ENCODE measurements around the gene PVRIG.

DNA sequence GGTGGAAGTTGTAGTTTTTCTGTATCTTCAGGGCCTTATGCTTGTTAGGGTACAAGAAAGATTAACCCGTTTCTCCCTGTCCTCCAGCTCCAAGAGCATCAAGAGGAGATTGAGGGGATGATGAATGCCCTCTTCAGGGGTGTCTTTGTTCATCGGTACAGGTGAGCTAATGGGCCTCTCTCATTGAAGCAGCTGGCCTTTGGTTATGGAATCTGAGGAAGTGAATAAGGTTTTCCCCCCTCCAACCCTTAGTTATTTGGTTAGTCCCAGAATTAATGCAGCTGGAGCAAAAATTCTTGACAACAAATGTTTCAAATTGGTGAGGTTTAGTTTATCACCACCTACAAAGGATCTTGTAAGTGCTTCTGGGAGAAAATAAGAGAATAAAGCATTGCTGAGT, 24.5 kb upstream of the PVRIG start:
- TF ChIP-seq, protein P1, sequence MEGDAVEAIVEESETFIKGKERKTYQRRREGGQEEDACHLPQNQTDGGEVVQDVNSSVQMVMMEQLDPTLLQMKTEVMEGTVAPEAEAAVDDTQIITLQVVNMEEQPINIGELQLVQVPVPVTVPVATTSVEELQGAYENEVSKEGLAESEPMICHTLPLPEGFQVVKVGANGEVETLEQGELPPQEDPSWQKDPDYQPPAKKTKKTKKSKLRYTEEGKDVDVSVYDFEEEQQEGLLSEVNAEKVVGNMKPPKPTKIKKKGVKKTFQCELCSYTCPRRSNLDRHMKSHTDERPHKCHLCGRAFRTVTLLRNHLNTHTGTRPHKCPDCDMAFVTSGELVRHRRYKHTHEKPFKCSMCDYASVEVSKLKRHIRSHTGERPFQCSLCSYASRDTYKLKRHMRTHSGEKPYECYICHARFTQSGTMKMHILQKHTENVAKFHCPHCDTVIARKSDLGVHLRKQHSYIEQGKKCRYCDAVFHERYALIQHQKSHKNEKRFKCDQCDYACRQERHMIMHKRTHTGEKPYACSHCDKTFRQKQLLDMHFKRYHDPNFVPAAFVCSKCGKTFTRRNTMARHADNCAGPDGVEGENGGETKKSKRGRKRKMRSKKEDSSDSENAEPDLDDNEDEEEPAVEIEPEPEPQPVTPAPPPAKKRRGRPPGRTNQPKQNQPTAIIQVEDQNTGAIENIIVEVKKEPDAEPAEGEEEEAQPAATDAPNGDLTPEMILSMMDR (conservative IDR thresholded peaks at IDR 0.05; ENCODE audit: low read length) = no peak
- TF ChIP-seq EZH2phosphoT487 (IDR thresholded peaks at IDR 0.05; ENCODE audit: borderline replicate concordance) = no peak

Data from Loucy (cell line).